ENCODE results near the gene ABCC1. TPM values are rescaled to one million over a fixed set of nuclear protein-coding genes. Genes with fewer than 3 reads are reported as not detected.

ABCC1 gene
- total and polyA plus RNA-seq, 2 experiments from 2014 or later = 7.0 to 9.3 TPM

DNA sequence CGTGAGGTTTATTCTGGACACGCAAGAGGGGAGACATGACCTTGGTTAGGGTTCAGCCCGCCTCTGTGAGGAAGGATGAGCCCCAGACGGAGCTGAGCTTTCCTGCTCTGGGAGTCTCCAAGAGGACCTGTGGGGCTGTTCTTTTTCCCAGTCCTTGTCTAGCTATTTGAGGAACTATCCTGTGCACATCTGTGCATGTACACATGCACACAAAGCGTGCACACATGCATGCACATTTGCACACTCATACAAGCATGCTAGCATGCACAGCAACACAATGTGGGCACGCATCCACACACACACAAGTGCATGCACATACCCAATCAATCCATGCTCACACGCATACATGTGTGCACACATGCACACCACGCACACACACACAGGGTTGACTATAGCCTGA is 233.5 kb downstream of the ABCC1 start:
- H3K4me1 ChIP-seq (ENCODE audit: insufficient read depth) = no peaks in the 10 kb centered on the region
- no peak overlapping the region for H3K27ac ChIP-seq
- no peaks in the 10 kb centered on the region for H3K36me3 ChIP-seq (replicated peaks; ENCODE audit: insufficient read depth, low read depth)
- H3K4me2 ChIP-seq = no peak overlapping the region
- H3K9me2 ChIP-seq (replicated peaks; ENCODE audit: insufficient read depth) = no peaks in the 10 kb centered on the region
- H3K79me2 ChIP-seq = no peaks in the 10 kb centered on the region
- H2AFZ ChIP-seq = no peak overlapping the region
- no peak for TF ChIP-seq EZH2 (IDR thresholded peaks at IDR 0.05; ENCODE audit: borderline replicate concordance)
- no peak for TF ChIP-seq EZH2phosphoT487 (IDR thresholded peaks at IDR 0.05; ENCODE audit: low read depth, severe bottlenecking, unreplicated experiment)
- TF ChIP-seq CTCF (IDR thresholded peaks at IDR 0.05; ENCODE audit: poor library complexity) = no peak
- DNase-seq (ENCODE audit: low spot score) = no peak
- no peak overlapping the region for H3K4me3 ChIP-seq
- H3K9me3 ChIP-seq (ENCODE audit: low read depth) = no peaks in the 10 kb centered on the region
- no peaks in the 10 kb centered on the region for H4K20me1 ChIP-seq (ENCODE audit: insufficient read depth, poor library complexity, severe bottlenecking)
- WGBS (ENCODE audit: low lambda C conversion rate, missing lambda C conversion rate) = 90% methylated on average over 8 of the region's 8 CpGs
- no peaks in the 10 kb centered on the region for H3K27me3 ChIP-seq

DNA sequence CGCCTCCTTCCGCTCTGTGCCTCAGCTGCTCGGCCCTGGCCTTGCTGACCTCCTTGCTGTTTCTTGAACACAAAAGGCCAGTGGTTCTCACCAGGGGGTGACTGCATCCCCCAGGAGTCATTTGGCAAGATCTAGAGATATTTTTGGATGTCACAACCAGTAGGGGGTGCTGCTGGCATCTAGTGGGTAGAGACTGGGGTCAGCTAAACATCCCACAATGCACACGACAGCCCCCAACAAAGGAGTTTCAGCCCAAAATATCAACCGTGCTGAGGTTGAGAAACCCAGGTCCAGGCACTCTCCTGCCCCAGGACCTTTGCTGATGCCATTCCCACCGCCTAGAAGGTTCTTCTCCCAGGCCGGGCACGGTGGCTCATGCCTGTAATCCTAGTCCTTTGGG is 234.1 kb downstream of the ABCC1 start:
- no peak overlapping the region for H2AFZ ChIP-seq
- H3K4me1 ChIP-seq (ENCODE audit: insufficient read depth) = no peaks in the 10 kb centered on the region
- no peaks in the 10 kb centered on the region for H3K9me2 ChIP-seq (replicated peaks; ENCODE audit: insufficient read depth)
- H3K36me3 ChIP-seq (replicated peaks; ENCODE audit: insufficient read depth, low read depth) = no peaks in the 10 kb centered on the region
- no peak for DNase-seq (ENCODE audit: low spot score)
- 81% methylated on average over 8 of the region's 8 CpGs for WGBS (ENCODE audit: low lambda C conversion rate, missing lambda C conversion rate)
- no peaks in the 10 kb centered on the region for H3K9me3 ChIP-seq (ENCODE audit: low read depth)
- H3K4me2 ChIP-seq = no peak overlapping the region
- TF ChIP-seq EZH2phosphoT487 (IDR thresholded peaks at IDR 0.05; ENCODE audit: low read depth, severe bottlenecking, unreplicated experiment) (no peak), EZH2 (IDR thresholded peaks at IDR 0.05; ENCODE audit: borderline replicate concordance) (no peak), CTCF (IDR thresholded peaks at IDR 0.05; ENCODE audit: poor library complexity) (no peak)
- H3K27ac ChIP-seq = no peak overlapping the region
- H3K4me3 ChIP-seq = no peak overlapping the region
- no peaks in the 10 kb centered on the region for H3K79me2 ChIP-seq
- H3K27me3 ChIP-seq = no peaks in the 10 kb centered on the region
- H4K20me1 ChIP-seq (ENCODE audit: insufficient read depth, poor library complexity, severe bottlenecking) = no peaks in the 10 kb centered on the region

DNA sequence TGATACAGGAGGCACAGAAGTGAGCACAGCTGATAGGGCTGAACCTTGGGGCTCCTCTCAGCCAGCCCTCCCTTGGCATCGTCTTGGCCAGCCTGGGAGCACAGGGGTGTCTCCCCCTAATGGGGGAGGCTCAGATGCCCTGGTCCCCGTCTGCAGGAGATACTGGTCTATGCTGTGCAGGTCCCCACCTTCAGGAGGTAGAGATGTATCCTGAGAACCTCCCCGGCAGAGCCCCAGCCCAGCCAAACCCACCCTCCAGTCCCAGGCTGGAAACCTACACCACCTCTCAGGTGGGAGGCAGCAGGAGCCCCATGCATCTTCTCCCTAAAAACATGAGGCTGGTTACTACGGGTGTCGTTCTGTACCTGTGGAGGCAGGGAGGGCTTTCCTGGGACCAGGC is 235.2 kb downstream of the ABCC1 start:
- H3K9me3 ChIP-seq (ENCODE audit: low read depth) = no peaks in the 10 kb centered on the region
- H3K4me3 ChIP-seq = no peak overlapping the region
- no peaks in the 10 kb centered on the region for H3K9me2 ChIP-seq (replicated peaks; ENCODE audit: insufficient read depth)
- TF ChIP-seq CTCF (IDR thresholded peaks at IDR 0.05; ENCODE audit: poor library complexity) (no peak), EZH2phosphoT487 (IDR thresholded peaks at IDR 0.05; ENCODE audit: low read depth, severe bottlenecking, unreplicated experiment) (no peak), EZH2 (IDR thresholded peaks at IDR 0.05; ENCODE audit: borderline replicate concordance) (no peak)
- no peaks in the 10 kb centered on the region for H3K4me1 ChIP-seq (ENCODE audit: insufficient read depth)
- 87% methylated on average over 4 of the region's 5 CpGs for WGBS (ENCODE audit: low lambda C conversion rate, missing lambda C conversion rate)
- no peak overlapping the region for H3K27ac ChIP-seq
- H3K79me2 ChIP-seq = no peaks in the 10 kb centered on the region
- H3K4me2 ChIP-seq = no peak overlapping the region
- no peaks in the 10 kb centered on the region for H4K20me1 ChIP-seq (ENCODE audit: insufficient read depth, poor library complexity, severe bottlenecking)
- H3K36me3 ChIP-seq (replicated peaks; ENCODE audit: insufficient read depth, low read depth) = no peaks in the 10 kb centered on the region
- H2AFZ ChIP-seq = no peak overlapping the region
- H3K27me3 ChIP-seq = no peaks in the 10 kb centered on the region
- DNase-seq (ENCODE audit: low spot score) = no peak

GRCh38 chr16:16185095-16185494 is 235.7 kb downstream of the ABCC1 start:
- Histone ChIP-seq H3K36me3 (replicated peaks; ENCODE audit: insufficient read depth, low read depth) (no peaks in the 10 kb centered on the region), H3K4me1 (ENCODE audit: insufficient read depth) (no peaks in the 10 kb centered on the region)
- 73% methylated on average over 4 of the region's 4 CpGs for WGBS (ENCODE audit: low lambda C conversion rate, missing lambda C conversion rate)

More at GRCh38 chr16:16185095-16185494, 235.7 kb downstream of the ABCC1 start:
- Histone ChIP-seq H3K27ac (no peak overlapping the region), H3K4me2 (no peak overlapping the region), H3K9me3 (ENCODE audit: low read depth) (no peaks in the 10 kb centered on the region), H2AFZ (no peak overlapping the region), H3K79me2 (no peaks in the 10 kb centered on the region), H4K20me1 (ENCODE audit: insufficient read depth, poor library complexity, severe bottlenecking) (no peaks in the 10 kb centered on the region), H3K27me3 (no peaks in the 10 kb centered on the region), H3K4me3 (no peak overlapping the region), H3K9me2 (replicated peaks; ENCODE audit: insufficient read depth) (no peaks in the 10 kb centered on the region)
- DNase-seq (ENCODE audit: low spot score) = no peak
- TF ChIP-seq EZH2phosphoT487 (IDR thresholded peaks at IDR 0.05; ENCODE audit: low read depth, severe bottlenecking, unreplicated experiment) = no peak
- TF ChIP-seq CTCF (IDR thresholded peaks at IDR 0.05; ENCODE audit: poor library complexity) = no peak
- TF ChIP-seq EZH2 (IDR thresholded peaks at IDR 0.05; ENCODE audit: borderline replicate concordance) = no peak
